Measurements from ENCODE around the gene LGI1.

LGI1 gene

DNA sequence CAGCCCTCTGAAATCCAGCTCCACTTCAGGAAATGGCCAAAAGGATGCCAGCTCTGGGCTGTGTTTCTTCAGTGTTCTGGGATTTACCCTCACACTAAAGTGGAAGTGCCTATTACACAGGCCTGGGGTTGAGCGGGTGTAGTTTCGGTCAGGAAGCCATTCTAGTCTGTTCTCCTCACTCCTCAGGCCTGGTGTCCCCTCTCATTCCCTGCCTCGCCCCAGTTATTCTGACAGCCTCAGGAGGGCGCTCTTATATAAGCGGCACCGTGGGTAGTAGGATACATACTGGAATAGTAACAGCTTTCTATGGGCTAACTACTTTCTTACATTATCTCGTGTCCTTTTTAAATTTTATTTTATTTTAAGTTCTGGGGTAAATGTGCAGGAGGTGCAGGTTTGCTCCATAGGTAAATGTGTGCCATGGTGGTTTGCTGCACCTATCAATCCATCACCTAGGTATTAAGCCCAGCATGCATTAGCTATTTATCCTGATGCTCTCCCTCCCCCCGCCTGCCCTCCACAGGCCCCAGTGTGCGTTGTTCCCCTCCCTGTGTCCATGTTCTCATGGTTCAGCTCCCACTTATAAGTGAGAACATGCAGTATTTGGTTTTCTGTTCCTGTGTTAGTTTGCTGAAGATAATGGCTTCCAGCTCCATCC, 12.2 kb upstream of the LGI1 start:
- no peak for TF ChIP-seq POLR2A (IDR thresholded peaks at IDR 0.05; ENCODE audit: low read length)
- TF ChIP-seq GATA1 (IDR thresholded peaks at IDR 0.05; ENCODE audit: low read depth, low read length) = no peak
- peak; percentile 11 to 23 for DNase-seq

DNA sequence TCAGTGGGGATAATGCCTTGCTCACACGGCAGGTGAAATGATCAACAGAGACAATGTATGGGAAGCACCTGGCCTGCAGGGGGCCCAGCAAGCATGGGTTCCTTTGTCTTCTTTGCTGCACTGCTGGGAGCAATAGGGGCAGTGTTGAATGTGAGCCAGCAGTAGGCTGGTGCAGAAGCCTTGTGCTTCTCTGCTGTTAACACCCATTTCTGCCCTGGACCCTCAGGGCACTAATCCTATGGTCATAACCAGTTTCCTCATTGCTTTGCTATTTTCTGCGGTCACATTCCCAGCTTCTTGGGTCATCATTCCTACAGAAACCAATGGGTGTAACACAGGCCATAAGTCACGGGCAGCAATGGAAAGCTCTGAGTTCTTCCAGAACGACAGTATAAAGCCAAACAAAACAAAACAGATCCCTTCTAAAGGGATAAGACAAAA, 10.9 kb upstream of the LGI1 start:
- TF ChIP-seq GATA1 (IDR thresholded peaks at IDR 0.05; ENCODE audit: low read depth, low read length) = no peak
- TF ChIP-seq POLR2A (IDR thresholded peaks at IDR 0.05; ENCODE audit: low read length) = no peak
- DNase-seq = no peak

DNA sequence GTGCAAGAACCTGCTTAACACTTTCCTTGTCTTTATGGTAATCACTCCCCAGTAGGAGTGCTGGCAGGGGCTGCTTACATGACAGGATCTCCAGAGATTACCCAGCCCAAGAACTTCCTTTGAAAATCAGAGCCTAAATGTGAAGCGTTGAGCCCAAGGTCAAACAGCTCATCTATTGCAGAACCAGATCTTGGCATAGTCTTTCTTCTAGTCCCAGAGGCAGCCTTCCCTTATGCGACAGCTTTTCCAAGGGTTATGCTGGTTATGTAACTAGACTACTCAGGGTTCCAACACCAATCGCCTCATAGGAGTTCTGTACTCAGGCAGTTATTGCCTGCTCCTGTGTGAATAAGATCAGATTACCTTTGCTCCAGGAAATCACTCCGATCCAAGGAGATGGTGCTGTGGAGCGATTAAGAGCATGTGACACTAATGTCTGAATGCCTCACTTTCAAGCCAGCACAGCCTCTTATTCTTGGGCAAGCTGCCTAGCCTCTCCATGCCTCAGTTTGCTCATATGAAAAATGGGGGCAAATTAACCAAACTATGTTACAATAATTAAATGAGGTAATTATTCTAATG, 8.4 kb upstream of the LGI1 start:
- DNase-seq = no peak
- TF ChIP-seq GATA1 (IDR thresholded peaks at IDR 0.05; ENCODE audit: low read depth, low read length) = no peak
- no peak for TF ChIP-seq POLR2A (IDR thresholded peaks at IDR 0.05; ENCODE audit: low read length)

DNA sequence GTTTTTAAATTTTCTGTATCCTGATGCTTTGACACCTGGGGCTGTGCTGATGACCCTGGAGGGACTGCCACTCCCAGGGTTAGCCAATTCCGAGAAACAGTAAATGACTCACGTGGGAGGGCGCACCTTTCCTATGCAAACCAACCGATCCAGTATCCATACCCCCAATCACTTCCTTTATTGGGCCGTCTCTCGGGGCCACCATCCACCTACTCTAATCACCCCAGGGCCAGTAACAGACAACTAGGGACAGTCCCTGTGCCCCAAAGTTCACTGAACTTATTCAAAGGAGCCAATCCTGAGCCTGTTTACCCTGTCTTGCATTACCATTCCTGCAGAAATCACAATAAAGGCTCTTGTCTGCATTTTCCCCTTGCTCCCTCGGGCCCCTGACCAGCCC, 6.6 kb upstream of the LGI1 start:
- TF ChIP-seq POLR2A (IDR thresholded peaks at IDR 0.05; ENCODE audit: low read length) = no peak
- no peak for TF ChIP-seq GATA1 (IDR thresholded peaks at IDR 0.05; ENCODE audit: low read depth, low read length)
- no peak for DNase-seq

DNA sequence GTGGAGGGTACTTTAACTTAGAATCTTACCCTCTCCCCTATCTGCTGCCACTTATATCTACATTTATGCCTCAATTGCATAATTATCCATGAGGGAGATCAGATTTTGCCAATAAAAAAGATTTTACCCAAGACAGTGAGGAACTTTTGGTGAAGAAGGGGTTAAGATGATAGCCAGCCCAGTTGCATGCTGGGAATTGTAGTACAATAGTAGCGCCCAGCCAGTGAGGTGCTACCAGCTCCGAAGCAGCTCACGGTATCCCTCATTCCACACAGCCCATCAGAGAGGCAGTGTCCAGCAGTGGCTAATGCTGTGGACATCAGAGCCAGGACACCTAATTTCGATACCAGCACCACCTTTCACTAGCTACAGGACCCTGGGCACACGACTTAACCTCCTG, 5.9 kb upstream of the LGI1 start:
- no peak for TF ChIP-seq POLR2A (IDR thresholded peaks at IDR 0.05; ENCODE audit: low read length)
- TF ChIP-seq GATA1 (IDR thresholded peaks at IDR 0.05; ENCODE audit: low read depth, low read length) = no peak
- DNase-seq = peak in 1 of 2 experiments; percentile 10

DNA sequence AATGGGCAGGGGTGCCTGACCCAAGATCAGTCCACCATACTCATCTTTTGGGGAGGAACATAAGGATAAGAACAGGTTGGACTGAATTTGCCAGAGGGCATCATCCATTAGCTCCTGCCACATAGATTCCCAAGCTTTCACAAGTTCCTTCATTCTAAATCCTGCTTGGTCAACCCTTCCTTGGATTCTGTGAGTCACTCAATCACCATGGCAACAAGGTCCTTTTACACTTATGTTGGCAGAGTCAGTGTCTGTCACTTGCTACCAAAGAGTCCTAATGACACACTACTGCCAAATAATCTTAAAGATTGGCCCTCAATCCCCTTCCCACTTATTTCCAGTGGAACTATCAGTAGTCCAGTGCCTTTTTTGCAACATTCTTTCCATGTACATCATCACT, 5.0 kb upstream of the LGI1 start:
- no peak for DNase-seq
- TF ChIP-seq GATA1 (IDR thresholded peaks at IDR 0.05; ENCODE audit: low read depth, low read length) = no peak
- TF ChIP-seq POLR2A (IDR thresholded peaks at IDR 0.05; ENCODE audit: low read length) = no peak

DNA sequence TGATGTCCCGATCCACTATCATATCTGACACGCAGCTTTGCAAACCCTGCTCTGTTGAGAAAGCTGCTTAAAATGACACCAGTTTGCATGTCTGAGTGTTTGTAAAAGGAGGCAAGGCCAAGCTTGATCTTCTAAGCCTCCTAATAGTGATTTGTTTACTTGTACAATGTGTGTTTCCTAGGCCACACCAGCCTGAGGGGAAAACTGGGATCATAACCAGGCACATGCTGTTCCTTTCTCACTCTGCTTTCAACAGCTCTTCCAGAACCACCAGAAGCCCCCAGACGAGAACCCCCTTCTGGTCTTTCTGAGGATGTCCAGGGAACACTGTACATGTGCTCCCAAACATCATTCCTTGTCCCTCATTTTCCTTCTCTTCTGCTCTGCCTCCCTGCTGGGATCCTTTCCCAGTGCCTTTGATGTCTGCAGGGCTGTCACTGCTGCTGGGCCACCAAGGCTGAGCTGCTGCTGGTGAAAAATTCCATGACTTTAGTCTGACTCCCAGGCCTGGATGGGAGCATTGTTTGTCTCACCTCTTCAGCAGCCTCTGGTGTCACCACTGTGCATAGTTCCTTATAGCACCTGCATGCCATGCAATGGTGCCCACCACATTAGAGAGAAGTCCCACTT, 4.0 kb upstream of the LGI1 start:
- DNase-seq = no peak
- no peak for TF ChIP-seq GATA1 (IDR thresholded peaks at IDR 0.05; ENCODE audit: low read depth, low read length)
- TF ChIP-seq POLR2A (IDR thresholded peaks at IDR 0.05; ENCODE audit: low read length) = no peak

DNA sequence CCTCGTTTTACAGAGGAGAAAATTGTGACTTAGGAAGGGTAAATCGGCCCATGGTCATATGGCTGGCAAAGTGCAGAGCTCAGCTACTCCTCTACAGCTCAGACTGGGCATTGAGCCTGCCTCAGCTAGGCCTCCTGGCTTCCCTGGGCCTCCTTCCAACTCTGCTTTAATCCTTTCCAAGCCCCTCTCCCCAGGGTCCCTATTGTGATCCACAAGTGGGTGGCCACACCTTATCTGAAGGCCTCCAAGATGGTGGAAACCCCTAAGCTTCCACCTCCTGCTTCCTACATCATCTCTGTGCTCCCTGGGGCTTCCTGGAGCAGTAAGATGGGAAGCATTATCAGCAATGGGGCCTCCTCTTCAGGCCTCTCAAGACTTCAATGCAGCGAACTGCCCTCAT, 3.0 kb upstream of the LGI1 start:
- no peak for TF ChIP-seq POLR2A (IDR thresholded peaks at IDR 0.05; ENCODE audit: low read length)
- no peak for DNase-seq

DNA sequence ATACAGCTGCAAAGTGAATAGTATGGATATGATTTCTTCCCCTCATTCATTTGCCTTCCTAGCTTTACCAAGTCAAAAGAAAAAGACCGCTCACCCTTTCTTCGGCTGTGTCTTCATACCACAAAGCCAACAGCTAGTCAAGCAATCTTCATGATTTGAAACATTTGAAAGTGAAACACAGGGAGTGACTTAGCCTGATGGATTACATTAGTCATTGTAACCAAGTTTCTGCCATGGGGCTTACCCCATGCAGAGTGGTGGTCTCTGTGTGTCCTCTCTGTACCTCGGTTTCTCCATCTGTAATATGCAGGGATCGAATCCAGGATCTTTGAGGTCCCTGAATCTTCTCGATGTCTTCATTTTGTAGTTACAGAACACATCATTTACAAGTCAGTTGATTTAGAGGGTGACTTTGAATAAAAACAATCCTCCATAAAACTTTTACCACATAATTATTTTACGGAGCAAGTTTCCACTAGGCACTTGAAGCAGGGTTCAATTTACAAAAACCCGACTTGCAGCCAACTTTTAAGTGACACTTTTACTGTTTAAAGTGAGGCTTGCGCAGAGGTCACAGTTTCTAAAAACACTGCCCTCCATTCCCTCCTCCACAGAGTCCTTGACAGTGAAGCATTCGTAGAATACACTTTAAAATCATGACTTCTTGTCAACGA, 2.2 kb upstream of the LGI1 start:
- no peak for TF ChIP-seq GATA1 (IDR thresholded peaks at IDR 0.05; ENCODE audit: low read depth, low read length)
- TF ChIP-seq POLR2A (IDR thresholded peaks at IDR 0.05; ENCODE audit: low read length) = no peak
- no peak for DNase-seq

DNA sequence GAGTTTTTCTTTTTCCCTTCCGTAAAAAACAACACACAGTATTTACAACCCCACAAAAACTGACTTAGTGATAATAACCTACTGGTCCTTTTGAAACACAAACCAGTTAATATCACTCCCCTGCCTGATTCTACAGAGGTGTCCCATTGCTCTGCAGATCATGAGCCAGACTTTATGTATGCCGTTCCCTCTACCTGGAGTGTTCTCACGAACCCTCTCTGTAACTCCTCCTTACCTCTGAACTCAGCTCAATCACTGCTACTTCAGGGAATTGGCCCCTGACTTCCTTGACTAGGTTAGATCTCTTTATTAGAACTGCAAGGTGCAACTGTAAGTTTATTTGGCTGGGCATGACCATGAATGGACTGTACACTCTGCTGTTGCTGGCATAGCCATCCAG, 1.6 kb upstream of the LGI1 start:
- no peak for TF ChIP-seq POLR2A (IDR thresholded peaks at IDR 0.05; ENCODE audit: low read length)
- TF ChIP-seq GATA1 (IDR thresholded peaks at IDR 0.05; ENCODE audit: low read depth, low read length) = no peak
- no peak for DNase-seq

DNA sequence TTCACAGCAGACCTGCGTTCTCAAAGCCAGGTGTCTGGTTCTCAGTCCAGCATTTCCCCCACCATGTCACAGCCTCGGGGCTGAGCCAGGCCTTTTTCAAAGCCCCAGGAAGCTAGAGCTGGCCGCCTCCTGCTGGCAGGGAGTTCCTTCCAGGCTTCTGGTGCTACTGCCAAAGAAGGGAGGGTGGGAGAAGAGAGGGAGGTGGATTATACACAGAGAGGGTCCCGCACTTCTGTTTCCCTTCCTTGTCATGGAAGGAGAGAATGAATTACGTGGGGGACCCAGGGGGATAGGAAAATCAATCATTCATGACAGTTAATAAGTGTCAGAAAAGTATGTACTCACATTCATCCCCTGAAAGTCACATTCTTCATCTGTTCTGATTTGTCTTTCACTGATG, 600 bp upstream of the LGI1 start:
- DNase-seq = no peak
- TF ChIP-seq GATA1 (IDR thresholded peaks at IDR 0.05; ENCODE audit: low read depth, low read length) (no peak), POLR2A (IDR thresholded peaks at IDR 0.05; ENCODE audit: low read length) (no peak)

DNA sequence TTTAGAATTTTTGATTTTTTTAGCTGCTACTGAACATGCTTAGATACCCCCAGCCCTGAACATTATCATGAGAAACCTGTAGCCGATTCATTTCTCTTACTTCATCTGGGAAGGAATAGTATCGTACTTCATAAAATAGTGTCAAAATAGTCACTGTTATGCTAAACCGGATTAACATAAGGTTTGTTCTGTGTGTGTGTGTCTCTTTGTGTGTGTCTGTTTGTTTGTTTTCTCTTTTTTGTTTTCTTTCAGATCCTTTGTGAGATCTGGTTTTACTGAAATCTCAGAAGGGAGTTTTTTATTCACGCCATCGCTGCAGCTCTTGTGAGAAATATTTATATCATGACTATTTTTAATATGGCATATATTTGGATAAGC, 761 bp downstream of the LGI1 start:
- DNase-seq = no peak
- TF ChIP-seq GATA1 (IDR thresholded peaks at IDR 0.05; ENCODE audit: low read depth, low read length) (no peak), POLR2A (IDR thresholded peaks at IDR 0.05; ENCODE audit: low read length) (no peak)

DNA sequence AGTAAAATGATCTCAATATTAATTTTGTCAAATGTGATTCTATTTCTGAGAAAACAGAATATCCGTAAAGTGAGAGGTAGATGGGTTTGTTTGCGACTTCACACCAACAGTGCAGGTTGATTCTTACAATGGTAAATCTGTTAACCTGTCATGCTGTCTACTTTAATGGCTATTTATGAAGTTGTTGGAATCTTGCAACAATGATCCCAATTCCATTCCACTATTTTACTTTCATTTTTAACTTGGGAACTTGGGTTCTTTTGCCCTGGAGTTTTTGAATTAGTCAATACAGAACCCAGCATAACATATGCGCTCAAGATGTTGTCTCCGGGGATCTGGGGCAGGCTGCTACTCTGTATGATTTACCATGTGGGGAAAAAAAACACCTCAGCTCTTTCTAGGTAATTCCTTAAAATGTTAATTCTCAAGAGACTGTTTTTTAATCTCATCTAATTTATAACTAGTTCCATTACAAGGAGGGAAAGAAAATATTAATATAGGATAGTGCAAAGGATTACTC, 1.2 kb downstream of the LGI1 start:
- DNase-seq = no peak
- TF ChIP-seq POLR2A (IDR thresholded peaks at IDR 0.05; ENCODE audit: low read length) = no peak
- no peak for TF ChIP-seq GATA1 (IDR thresholded peaks at IDR 0.05; ENCODE audit: low read depth, low read length)

DNA sequence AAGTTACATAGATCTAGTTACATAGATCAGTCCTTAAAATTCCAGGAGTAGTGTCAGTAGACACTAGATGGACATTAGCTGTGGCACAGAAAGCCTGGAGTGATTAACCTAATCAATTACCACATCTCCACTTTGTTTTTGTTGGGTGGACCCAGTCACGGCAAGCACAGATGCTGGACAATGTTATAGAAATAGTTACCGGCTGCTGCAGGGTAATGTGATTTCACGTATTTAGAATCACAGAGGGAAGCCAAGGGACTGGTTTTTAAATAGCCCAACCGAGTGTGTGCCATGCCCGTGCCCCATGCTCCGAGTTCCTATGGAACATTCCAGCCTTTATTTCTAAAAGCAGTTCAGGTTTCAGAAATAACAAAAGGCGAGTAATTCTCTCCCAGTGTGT, 2.8 kb downstream of the LGI1 start:
- TF ChIP-seq POLR2A (IDR thresholded peaks at IDR 0.05; ENCODE audit: low read length) = no peak
- DNase-seq = no peak

Measured in erythroblast (primary cell).